HepG2 (cell line): ENCODE data around the gene ADAM22.

ENCODE experiments used
- E2F1 ChIP-seq: sonication (generic); formaldehyde crosslinking; IDR thresholded peaks from 2 replicates; pipeline ENCODE4 v1.5.0; 2020; ENCODE audit warnings: missing genetic modification reagents
- PHF8 ChIP-seq: sonication (generic); formaldehyde crosslinking; IDR thresholded peaks from 2 replicates; pipeline ENCODE4 v1.5.0; 2020; ENCODE audit warnings: missing genetic modification reagents
- SETDB1 ChIP-seq: sonication (generic); formaldehyde crosslinking; IDR thresholded peaks from 2 replicates; pipeline ENCODE4 v1.5.1; 2020; ENCODE audit warnings: missing genetic modification reagents, mild to moderate bottlenecking, borderline replicate concordance
- TF ChIP-seq, protein P1 (sequence below): sonication (generic); formaldehyde crosslinking; IDR thresholded peaks from 2 replicates; pipeline ENCODE4 v1.4.0; 2020; ENCODE audit warnings: missing genetic modification reagents

- no peak for TF ChIP-seq PHF8 (CRISPR knock-in tag)
- TF ChIP-seq, protein P1, sequence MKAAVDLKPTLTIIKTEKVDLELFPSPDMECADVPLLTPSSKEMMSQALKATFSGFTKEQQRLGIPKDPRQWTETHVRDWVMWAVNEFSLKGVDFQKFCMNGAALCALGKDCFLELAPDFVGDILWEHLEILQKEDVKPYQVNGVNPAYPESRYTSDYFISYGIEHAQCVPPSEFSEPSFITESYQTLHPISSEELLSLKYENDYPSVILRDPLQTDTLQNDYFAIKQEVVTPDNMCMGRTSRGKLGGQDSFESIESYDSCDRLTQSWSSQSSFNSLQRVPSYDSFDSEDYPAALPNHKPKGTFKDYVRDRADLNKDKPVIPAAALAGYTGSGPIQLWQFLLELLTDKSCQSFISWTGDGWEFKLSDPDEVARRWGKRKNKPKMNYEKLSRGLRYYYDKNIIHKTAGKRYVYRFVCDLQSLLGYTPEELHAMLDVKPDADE (CRISPR knock-in tag), result no peak
- no peak for TF ChIP-seq E2F1 (CRISPR knock-in tag)
- TF ChIP-seq SETDB1 (CRISPR knock-in tag), result no peak
Observed at GRCh38 chr7:88201305-88201704, 267.3 kb downstream of the ADAM22 start.
